RWPE2 (cell line): ENCODE measurements around the gene RNASE8.
"Not testable (repeated sequence)": the region's sequence is repeated elsewhere in the genome, so short reads cannot be mapped to it uniquely, and the experiment has no call there.

Experiments
- ATAC-seq: fragments of 200-7000 bp; cut with Tn5 transposase; 3 replicates; pipeline ENCODE4 v1.9.1; 2021; ENCODE audit warnings: low read depth
- DNase-seq: peaks from one replicate; pipeline ENCODE4 v3.0.0-alpha.2; 2020; ENCODE audit warnings: low spot score
- H3K27ac ChIP-seq: fragments of 450-650 bp; 2 replicates; pipeline ENCODE4 v1.5.1; 2017; ENCODE audit warnings: mild to moderate bottlenecking; ENCODE audit not compliant: poor library complexity, severe bottlenecking
- H3K27me3 ChIP-seq: fragments of 250-450 bp; sonication (Bioruptor Pico); 2 replicates; pipeline ENCODE4 v1.5.1; 2021; ENCODE audit warnings: mild to moderate bottlenecking, moderate library complexity; ENCODE audit not compliant: insufficient read depth, poor library complexity, severe bottlenecking
- H3K36me3 ChIP-seq: fragments of 250-450 bp; sonication (Bioruptor Pico); 2 replicates; pipeline ENCODE4 v1.5.1; 2020; ENCODE audit warnings: low read depth, mild to moderate bottlenecking, moderate library complexity
- H3K4me1 ChIP-seq: fragments of 250-450 bp; sonication (Bioruptor Pico); 2 replicates; pipeline ENCODE4 v1.5.1; 2021; ENCODE audit warnings: mild to moderate bottlenecking, moderate library complexity; ENCODE audit not compliant: insufficient read depth, poor library complexity, severe bottlenecking
- H3K4me3 ChIP-seq: fragments of 250-450 bp; sonication (Bioruptor Pico); 2 replicates; pipeline ENCODE4 v1.5.1; 2021; ENCODE audit warnings: mild to moderate bottlenecking, moderate library complexity; ENCODE audit not compliant: severe bottlenecking
- H3K9me3 ChIP-seq: fragments of 250-450 bp; sonication (Bioruptor Pico); 2 replicates; pipeline ENCODE4 v1.5.1; 2021; ENCODE audit warnings: mild to moderate bottlenecking, moderate library complexity; ENCODE audit not compliant: severe bottlenecking
- TF ChIP-seq, protein P1 (sequence below): fragments of 450-650 bp; IDR thresholded peaks from one replicate; pipeline ENCODE4 v1.5.1; 2017; ENCODE audit warnings: mild to moderate bottlenecking, moderate library complexity; ENCODE audit not compliant: poor library complexity, severe bottlenecking

RNASE8 gene, protein sequence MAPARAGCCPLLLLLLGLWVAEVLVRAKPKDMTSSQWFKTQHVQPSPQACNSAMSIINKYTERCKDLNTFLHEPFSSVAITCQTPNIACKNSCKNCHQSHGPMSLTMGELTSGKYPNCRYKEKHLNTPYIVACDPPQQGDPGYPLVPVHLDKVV

DNA sequence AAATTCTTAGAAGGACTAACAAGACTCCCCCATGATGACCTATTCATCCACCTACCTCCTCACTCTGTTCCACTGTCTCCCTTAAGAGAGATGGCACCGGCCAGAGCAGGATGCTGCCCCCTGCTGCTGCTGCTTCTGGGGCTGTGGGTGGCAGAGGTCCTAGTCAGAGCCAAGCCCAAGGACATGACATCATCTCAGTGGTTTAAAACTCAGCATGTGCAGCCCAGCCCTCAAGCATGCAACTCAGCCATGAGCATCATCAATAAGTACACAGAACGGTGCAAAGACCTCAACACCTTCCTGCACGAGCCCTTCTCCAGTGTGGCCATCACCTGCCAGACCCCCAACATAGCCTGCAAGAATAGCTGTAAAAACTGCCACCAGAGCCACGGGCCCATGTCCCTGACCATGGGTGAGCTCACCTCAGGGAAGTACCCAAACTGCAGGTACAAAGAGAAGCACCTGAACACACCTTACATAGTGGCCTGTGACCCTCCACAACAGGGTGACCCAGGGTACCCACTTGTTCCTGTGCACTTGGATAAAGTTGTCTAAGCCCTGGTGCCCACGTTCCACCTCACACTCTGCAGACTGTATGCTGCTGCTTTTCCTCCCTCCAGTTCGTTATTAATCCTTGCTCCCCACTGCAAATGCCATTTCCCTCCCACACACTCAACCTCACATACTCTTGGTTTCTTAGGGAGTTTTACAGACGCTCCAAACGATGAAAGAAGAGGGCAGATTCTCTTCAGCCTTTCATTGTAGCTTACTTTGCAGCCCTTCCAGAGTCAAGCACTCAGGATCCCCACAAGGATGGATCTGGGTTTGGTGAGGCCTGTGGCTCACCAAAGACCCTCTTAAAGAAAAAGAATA is at the start of gene RNASE8:
TSS of gene RNASE8 (plus strand) at position 20 of the 873 bp plus-strand sequence. CDS start at position 91, 71 bp downstream.
- peak; percentile 49; the same call in 2 of the 3 replicates for ATAC-seq

DNA sequence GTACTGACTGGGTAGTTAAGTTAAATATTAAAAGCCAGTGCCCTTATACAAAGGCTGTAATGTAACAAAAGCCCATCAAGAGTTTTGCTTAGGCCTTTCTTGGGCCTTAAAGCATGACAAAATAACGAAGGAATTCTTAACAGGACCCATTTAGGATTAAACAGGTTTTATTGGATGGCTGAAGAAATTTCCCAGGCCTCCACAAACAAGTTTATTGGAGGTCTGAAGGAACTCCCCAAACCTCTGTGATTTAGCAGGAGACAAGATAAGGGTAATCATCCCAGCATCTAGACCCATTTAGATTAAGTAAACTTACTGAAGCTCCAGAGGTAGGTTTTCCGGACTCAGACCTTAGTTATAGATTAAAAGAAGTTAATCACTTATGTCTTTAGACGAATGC is 47.9 kb upstream of the RNASE8 start:
- H3K9me3 ChIP-seq, H3K4me1 ChIP-seq, H3K36me3 ChIP-seq, H3K4me3 ChIP-seq, H3K27me3 ChIP-seq, H3K27ac ChIP-seq, DNase-seq, ATAC-seq: not testable (repeated sequence)

More for the DNA sequence above, at the start of gene RNASE8:
- H3K9me3 ChIP-seq, result no peaks in the 10 kb centered on the region
- H3K4me3 ChIP-seq, result no peak within 1 kb of the TSS
- DNase-seq, result no peak
- no peaks in the 10 kb centered on the region for H3K27me3 ChIP-seq
- no peaks in the 10 kb centered on the region for H3K4me1 ChIP-seq
- no peak within 1 kb of the TSS for H3K27ac ChIP-seq
- H3K36me3 ChIP-seq, result no peaks in the 10 kb centered on the region
- TF ChIP-seq, protein P1, sequence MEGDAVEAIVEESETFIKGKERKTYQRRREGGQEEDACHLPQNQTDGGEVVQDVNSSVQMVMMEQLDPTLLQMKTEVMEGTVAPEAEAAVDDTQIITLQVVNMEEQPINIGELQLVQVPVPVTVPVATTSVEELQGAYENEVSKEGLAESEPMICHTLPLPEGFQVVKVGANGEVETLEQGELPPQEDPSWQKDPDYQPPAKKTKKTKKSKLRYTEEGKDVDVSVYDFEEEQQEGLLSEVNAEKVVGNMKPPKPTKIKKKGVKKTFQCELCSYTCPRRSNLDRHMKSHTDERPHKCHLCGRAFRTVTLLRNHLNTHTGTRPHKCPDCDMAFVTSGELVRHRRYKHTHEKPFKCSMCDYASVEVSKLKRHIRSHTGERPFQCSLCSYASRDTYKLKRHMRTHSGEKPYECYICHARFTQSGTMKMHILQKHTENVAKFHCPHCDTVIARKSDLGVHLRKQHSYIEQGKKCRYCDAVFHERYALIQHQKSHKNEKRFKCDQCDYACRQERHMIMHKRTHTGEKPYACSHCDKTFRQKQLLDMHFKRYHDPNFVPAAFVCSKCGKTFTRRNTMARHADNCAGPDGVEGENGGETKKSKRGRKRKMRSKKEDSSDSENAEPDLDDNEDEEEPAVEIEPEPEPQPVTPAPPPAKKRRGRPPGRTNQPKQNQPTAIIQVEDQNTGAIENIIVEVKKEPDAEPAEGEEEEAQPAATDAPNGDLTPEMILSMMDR, result no peak

DNA sequence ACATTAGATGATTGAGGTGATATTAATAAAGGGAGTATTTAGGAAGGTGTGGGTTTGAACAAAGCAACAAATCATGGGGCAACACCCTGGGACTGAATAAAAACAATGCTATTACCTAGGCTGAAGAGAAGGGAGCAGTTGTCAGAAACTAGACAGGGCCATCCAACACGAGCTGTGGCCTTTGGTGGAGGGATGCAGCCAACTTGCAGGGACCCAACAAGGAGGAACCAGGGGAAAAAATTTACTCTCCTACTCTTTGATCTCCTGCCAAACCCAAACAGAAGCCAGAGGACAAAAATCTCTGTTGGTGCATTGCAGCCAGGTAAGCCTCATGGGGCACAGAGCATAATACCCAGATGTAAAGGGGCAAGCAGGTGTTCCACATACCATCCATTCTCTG is 46.5 kb upstream of the RNASE8 start:
- ATAC-seq (no peak), DNase-seq (no peak)
- Histone ChIP-seq H3K27me3 (no peaks in the 10 kb centered on the region), H3K4me3 (no peak overlapping the region), H3K36me3 (no peaks in the 10 kb centered on the region), H3K27ac (no peak overlapping the region), H3K4me1 (no peaks in the 10 kb centered on the region), H3K9me3 (no peaks in the 10 kb centered on the region)
- TF ChIP-seq, protein P1, result no peak

DNA sequence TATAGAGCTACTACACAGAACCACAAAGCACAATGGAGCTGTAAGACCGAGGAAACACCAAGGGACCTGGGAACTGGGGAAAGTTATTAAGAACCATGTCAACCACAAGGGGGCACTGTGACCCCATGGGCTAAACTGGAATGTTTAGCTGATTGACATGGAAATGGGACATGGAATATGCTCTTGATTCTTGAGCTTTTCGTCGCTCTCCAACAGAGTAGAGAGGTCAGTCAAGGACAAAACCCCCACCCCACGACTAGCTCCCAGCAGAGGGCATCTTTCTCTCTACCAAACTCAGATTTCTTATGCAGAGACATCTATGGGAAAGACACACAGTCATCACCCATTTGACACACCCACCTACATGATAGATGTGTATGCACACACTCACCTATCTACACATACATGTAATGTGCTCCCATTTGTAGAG is 42.8 kb upstream of the RNASE8 start:
- TF ChIP-seq, protein P1, result peak; percentile 98
- no peaks in the 10 kb centered on the region for H3K4me1 ChIP-seq
- no peak overlapping the region for H3K4me3 ChIP-seq
- no peaks in the 10 kb centered on the region for H3K36me3 ChIP-seq
- no peaks in the 10 kb centered on the region for H3K27me3 ChIP-seq
- no peak overlapping the region for H3K27ac ChIP-seq
- ATAC-seq (peak; percentile 87), DNase-seq (no peak)
- no peaks in the 10 kb centered on the region for H3K9me3 ChIP-seq

DNA sequence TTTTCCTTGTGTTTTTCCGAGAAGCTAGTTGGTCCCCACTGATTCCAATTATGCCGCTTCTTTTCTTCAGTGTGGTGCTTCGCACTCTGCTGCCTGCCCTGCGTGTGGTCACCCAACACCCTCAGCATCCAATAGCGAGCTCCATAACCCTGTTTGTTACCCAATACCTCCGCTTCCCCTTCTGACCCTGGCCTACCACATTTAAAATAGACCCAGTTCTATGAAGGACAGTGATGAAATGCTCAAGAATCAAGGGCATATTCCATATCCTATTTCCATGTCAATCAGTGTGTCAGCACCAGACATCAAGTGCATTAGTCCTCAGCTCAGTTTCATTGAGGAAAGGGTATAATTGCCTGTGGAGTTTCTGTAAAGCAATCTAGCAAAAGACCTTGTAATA is 42.3 kb upstream of the RNASE8 start:
- Histone ChIP-seq H3K27ac (no peak overlapping the region), H3K4me3 (no peak overlapping the region), H3K4me1 (no peaks in the 10 kb centered on the region), H3K27me3 (no peaks in the 10 kb centered on the region), H3K36me3 (no peaks in the 10 kb centered on the region), H3K9me3 (no peaks in the 10 kb centered on the region)
- TF ChIP-seq, protein P1, result no peak
- DNase-seq, result no peak
- no peak for ATAC-seq
